ENCODE data around the gene DAD1.
"Not testable (repeated sequence)": the region's sequence is repeated elsewhere in the genome, so short reads cannot be mapped to it uniquely, and the experiment has no call there.

DAD1 gene

DNA sequence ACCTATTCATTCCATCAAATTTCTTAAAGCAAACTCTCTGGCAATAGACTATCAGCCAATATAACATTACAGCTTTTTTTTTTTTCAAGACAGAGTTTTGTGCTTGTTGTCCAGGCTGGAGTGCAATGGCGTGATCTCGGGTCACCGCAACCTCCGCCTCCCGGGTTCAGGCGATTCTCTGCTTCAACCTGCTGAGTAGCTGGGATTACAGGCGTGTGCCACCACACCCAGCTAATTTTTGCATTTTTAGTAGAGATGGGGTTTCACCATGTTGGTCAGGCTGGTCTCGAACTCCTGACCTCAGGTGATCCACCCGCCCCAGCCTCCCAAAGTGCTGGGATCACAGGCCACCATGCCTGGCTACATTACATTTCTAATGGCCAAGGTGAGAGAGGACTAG is 22.8 kb downstream of the DAD1 start:
- FAIRE-seq: not testable (repeated sequence)

- no peak for FAIRE-seq
Observed at GRCh38 chr14:22565391-22565945, 23.6 kb downstream of the DAD1 start.

- no peak for FAIRE-seq
Observed at GRCh38 chr14:22564463-22564862, 24.6 kb downstream of the DAD1 start.

DNA sequence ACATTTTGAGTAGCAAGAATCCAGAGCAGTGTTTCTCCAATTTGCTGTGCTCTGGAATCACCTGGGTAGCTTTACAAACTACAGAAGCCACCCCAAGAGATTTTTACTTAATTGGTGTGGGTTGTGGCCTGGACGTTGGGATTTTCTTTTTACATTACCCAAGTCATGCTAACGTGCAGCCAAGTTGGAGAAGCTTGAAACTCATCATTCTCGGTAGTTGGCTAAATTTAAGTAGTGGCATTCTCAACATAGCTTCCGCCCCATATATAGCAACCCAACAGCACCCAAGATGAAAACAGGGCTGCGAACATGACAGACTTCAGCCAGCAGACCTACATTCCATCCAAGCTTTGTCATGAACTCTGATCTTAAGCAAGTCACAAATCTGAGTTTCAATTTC is 25.0 kb downstream of the DAD1 start:
- no peak for FAIRE-seq

GRCh38 chr14:22561661-22562579 is 27.1 kb downstream of the DAD1 start:
- FAIRE-seq: no peak

DNA sequence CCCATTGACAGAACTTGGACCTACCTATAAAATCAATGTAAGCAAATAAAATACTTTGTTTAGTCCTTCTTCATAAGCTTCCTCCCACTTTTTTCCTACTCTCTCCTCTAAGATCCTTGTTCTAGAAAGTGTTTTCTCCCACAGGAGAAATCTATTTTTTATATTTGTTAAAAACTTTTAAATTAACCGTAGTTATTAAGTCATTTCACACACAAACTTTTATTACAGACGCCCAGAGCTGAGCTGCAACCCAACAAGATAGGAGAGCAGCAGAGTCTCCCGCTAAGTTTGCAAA is 27.7 kb downstream of the DAD1 start:
- FAIRE-seq: no peak

GRCh38 chr14:22560662-22561365 is 28.2 kb downstream of the DAD1 start:
- FAIRE-seq: no peak

- no peak for FAIRE-seq
Observed at GRCh38 chr14:22559041-22559440, 30.0 kb downstream of the DAD1 start.

DNA sequence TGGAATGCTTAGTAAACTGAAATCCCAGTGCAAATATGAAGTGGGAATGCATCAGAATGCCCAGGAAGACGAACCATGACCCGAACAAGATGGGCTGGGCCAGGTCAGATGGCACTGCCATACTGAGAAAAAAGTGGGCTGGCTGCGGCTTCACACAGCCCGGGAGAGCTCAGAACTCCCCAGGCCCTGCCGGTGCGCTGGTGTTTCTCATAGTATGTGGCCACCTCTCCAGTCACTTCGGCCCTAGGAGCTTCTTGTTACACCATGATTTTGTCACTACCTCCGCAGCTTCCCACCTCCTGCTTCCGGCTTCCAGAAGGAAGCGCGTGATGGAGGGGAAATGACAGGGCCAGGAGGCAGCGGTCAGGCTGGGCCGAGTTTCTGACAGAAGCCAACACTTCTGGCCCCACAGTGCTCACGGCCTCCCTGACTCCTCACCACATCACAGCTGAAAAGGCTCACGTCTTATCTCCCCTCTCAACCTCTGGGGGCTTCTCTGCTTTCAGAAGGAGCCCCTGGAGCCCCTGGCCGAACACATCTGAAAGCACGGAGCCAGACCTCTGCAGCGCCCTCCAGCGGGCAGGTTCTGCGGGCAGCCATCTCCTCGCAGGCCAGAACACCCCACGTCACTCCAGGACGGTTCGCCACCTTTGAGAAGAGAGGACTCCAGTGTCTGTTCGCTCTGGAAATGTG is 30.7 kb downstream of the DAD1 start:
- FAIRE-seq: no peak

- no peak for FAIRE-seq
Observed at GRCh38 chr14:22557846-22558220, 31.2 kb downstream of the DAD1 start.

DNA sequence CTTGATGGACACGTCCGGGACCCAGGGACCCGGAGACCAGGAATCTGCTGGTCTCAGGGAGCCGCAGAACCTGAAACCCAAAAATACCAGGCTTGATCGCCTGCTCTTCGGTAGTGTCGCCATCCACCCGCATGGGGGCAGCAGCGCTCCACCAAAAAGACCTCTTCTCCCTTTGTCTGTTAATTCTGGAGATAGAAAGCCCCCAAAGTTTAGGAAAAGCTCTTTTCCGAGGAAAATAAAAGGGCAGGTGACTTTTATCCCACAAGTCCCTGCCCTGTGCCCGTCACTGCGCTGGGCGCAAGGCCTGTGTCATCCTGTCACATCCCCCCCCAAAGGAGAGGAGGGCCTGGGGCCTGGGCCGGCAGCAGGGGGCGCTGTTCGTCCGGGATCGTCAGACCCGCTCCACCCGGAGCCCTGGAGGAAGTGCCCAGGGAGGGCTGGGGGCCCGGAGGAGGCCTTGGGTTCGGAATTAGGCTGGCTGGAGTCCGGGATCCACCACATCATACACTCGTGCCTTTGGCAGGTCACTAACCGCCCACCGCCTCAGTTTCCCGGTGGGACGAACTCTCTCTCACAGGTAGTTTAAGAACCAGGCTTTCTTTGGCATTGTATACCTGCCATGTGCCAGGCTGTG is 31.9 kb downstream of the DAD1 start:
- no peak for FAIRE-seq

GRCh38 chr14:22556021-22556989 is 32.7 kb downstream of the DAD1 start:
- no peak for FAIRE-seq

DNA sequence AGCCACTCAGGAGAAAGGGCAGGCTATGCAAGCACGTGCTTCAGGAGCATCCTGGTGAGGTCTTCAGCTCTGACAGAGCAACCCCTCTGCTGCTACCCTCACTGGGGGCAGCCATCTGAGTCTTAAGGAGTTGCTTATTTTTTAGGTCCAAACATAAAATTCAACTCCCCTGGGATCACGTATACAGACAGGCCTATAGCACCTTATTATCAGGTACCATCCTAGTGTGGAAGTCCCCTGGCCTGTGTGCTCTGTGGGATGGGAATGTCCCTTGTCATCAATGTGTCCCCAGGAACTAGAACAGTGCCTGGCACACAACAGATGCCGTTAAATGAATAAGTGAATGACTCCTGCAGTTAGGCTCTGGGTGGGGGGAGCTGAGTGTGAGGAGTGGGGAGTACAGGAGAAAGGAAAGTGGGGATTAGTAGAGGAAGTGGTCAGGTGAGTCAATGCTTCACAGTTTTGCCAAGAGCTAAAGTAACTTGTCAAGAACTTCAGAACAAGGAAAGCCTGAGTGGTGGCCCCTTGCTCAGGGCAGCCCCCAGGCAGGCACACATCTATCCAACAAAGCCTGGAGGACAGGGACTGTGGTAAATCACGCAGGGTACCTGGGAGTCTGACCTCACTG is 33.5 kb downstream of the DAD1 start:
- FAIRE-seq: no peak

- FAIRE-seq: no peak
Observed at GRCh38 chr14:22554498-22555383, 34.3 kb downstream of the DAD1 start.

DNA sequence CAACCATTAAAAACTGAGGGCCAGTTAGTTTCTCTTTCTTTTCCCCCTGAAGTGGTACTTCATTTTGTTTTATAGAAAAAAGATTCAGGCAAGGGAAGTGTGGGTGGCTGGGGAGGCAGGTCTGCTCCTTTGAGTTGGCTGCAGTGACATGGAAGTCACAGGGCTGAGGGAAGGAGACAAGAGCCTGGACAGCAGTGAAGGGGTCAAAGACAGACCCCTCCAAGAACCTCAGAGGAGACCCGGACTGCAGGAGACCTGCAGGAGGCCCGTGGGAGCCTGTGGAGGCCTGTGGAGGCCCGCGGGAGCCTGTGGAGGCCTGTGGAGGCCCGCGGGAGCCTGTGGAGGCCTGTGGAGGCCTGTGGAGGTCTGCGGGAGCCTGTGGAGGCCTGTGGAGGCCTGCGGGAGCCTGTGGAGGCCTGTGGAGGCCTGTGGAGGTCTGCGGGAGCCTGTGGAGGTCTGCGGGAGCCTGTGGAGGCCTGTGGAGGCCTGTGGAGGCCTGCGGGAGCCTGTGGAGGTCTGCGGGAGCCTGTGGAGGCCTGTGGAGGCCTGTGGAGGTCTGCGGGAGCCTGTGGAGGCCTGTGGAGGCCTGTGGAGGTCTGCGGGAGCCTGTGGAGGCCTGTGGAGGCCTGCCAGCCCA is 35.0 kb downstream of the DAD1 start:
- not testable (repeated sequence) for FAIRE-seq

- no peak for FAIRE-seq
Observed at GRCh38 chr14:22553445-22553844, 35.6 kb downstream of the DAD1 start.

- FAIRE-seq: no peak
Observed at GRCh38 chr14:22552827-22553076, 36.3 kb downstream of the DAD1 start.

DNA sequence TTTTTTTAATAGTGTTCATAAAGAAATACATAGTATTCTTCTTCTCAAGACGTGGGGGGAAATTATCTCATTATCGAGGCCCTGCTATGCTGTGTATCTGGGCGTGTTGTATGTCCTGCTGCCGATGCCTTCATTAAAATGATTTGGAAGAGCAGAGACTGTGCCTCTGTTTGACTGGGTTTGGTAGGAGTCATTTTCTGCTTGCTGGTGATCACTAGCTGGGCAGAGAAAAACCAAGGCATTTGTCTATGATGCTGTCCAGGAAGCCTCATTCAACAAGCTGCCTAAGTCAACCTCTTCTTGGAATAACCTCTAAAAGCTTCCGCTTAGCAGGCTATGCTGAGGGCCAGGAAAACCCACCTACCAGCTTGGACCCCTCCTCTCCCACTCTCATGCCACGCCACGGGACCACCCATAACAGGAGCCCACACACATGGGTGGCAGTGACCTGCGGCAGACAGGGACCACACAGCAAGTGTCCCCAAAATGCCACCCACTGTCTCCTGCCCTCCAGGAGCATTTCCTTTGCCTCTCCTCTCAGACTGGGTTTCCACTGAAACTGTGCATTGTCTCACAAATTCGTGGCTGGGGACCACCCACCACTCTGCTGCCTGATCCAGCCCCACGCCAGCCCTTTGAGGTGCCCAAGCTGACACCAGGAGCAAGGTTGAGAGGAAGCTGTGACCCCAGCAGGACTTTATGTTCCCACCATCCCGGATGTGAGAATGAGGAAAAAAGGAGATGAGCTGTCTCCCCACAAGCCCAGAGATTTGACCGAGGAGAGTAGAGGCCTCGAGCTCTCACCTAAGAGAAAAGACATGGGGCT is 36.8 kb downstream of the DAD1 start:
- FAIRE-seq: no peak

DNA sequence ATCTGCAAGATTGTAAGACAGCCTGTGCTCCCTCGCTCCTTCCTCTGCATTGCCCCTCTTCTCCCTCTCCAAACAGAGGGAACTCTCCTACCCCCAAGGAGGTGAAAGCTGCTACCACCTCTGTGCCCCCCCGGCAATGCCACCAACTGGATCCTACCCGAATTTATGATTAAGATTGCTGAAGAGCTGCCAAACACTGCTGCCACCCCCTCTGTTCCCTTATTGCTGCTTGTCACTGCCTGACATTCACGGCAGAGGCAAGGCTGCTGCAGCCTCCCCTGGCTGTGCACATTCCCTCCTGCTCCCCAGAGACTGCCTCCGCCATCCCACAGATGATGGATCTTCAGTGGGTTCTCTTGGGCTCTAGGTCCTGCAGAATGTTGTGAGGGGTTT is 37.4 kb downstream of the DAD1 start:
- FAIRE-seq: no peak

All from A204.1 (cell line).